ENCODE data around the gene NAV2.

NAV2 gene

DNA sequence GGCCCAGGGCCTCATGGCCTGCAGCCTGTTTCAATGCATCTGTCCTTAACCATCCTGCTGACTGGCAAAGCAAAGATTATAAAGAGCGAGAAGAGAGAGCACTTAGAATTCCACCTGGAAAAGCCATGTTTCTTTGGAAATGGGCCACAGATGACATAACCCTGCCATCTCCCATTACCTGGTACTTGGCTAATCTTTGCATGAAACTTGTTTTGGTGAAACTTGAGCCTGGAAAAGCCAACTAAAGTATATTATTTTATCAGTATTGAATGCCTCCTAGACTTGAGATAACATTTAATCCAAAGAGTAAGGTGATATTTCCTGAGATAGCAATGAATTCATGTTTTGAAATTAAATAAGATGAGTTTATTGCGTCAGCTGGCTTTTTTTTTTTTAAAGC, 72.6 kb downstream of the NAV2 start:
- DNase-seq = no peak

GRCh38 chr11:19786644-19787043, 74.0 kb downstream of the NAV2 start:
- DNase-seq = no peak

DNA sequence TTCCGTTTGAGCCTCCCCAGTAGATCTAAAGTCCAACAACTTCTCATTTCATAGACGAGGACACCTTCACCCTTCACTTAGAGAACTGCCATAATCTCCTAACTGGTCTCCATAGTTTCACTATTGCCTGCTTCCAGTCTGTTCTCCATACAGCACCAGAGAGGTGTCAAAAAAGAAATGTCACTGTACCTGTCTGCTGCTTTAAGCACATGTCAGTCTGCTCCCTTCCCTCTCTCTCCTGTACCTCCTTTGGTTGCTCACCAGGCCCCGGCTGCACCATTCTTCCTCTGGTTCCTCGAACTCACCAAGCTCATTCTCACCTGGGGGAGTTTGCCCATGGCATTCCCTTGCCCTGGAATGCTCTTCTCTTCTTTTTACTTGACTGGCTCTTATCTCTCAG, 75.8 kb downstream of the NAV2 start:
- DNase-seq = no peak

GRCh38 chr11:19789245-19789644, 76.6 kb downstream of the NAV2 start:
- DNase-seq = no peak

- no peak for DNase-seq
Observed at GRCh38 chr11:19789835-19790710, 77.4 kb downstream of the NAV2 start.

DNA sequence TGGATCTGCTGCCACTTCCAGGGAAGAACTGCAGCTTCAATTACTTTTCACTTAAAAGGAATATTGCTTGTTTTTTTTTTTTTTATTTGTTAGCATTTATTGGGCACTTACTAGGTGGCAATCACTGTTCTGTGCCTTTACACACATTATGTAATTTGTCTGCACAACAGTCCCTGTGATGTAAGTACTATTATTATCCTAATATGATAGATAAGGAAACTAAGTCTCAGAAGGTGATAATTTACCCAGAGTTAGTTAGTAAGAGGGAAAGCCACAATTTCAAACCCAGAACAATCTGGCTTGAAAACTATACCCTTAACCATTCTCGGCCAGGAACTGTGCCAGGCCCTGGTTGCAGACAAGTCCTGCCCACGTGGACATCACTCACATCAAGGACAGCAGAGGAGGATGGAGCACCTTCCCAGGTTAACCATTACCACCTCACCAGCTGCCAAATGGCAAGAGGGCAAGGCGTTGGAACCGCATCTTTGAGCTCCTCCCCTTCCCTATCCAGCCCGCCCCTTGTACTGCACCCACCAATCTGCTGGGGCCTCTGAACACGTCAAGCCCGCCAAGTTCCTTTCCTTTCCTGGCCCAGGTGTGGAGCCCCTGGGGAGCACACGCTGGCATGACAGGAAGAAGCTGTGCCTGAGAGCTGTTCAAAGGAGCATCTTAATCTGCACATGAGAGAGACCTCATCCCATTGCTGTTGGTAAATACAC, 78.4 kb downstream of the NAV2 start:
- no peak for DNase-seq

GRCh38 chr11:19792510-19792909, 79.9 kb downstream of the NAV2 start:
- no peak for DNase-seq

DNA sequence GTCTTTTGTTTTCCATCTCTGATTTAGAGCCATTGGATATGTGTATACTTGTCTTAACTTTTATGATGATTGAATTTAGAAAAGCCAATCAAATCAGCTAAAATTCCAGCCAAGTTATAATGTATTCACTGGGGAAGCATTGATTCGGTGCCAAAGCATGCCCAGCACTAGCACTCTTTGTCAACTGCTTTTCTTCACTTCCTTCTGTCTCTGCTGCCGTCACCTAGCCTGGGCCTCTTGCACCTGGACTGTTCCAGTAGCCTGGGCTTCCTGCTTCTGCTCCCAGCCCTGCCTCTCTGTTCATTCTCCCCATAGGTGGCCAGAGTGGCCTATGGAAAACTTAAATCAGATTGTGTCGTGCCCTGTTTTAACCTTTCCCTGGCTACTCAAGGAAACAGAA, 80.7 kb downstream of the NAV2 start:
- no peak for DNase-seq

DNA sequence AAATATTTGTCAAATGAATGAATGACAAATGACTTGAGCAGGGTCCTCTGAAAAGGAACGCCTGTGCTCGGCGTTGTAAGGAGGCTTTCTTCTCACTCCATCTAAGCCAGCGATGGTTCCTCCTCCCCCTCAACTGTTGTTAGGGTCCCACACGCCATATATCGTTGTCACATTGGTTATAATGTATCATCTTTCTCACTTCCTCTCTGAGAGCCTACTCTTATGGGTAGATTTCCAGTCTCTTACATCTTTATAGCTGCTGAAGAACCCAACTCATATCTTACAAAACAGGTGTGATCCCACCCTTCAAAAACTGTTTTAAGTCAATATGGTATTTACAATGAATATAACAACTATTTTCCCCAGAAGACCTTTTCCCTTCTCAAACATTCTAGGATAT, 81.5 kb downstream of the NAV2 start:
- DNase-seq = no peak

DNA sequence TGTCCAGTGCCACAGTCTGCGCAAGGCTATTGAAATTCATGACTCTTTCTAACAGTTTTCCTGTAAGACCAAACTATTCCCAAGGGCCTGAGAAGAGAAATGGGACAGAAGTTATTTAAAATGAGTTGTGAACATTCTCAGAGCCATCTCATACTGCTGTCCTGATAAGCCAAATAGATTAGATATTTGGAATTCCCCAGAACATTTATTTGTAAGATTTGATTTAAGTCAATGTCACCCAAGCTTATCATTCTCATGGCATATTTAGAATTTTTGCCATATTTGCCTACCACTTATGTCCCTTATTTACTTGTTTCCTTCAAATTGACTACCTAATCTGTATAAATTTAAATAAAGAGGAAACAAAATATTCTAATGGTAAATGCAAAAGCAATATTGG, 82.4 kb downstream of the NAV2 start:
- no peak for DNase-seq

GRCh38 chr11:19800162-19800561, 87.5 kb downstream of the NAV2 start:
- no peak for DNase-seq

DNA sequence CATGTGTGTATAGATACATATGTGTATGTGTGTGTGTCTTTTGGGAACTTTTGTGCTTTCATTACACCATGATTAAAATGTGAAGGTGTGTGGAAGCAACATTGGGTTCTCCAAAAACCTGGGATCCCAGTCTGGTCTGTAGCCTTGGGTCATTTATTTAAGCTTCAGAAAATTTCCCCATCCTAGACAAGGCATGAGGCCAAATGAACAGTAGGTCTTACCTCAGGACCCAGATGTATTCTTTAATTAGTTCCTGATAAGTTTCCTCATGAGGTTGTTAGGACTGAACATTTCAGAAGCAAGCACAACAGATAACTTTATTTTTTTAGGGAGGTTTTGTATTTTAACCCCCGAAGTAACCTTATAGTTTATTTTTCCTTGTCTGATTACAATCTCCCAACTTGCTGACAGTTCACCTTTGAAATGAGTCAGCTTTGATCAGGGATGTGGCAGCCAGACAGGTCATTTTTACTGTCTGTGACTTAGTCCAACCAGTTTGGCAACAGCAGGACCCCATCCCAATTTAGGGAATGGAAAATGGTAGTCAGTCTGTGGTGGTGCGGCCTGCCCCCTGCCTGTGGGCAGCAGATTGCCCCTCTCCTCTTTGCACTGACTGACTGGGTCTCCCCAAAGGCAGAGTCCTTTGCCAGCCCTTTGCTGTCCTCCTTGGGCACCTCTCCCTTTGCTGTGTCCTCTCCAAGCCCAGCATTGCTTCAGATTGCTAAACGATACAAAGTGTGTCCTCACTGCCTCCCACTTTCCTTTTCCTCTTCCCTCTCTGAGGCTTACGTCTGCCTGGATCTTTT, 88.3 kb downstream of the NAV2 start:
- no peak for DNase-seq

GRCh38 chr11:19802773-19803293, 90.2 kb downstream of the NAV2 start:
- no peak for DNase-seq

DNA sequence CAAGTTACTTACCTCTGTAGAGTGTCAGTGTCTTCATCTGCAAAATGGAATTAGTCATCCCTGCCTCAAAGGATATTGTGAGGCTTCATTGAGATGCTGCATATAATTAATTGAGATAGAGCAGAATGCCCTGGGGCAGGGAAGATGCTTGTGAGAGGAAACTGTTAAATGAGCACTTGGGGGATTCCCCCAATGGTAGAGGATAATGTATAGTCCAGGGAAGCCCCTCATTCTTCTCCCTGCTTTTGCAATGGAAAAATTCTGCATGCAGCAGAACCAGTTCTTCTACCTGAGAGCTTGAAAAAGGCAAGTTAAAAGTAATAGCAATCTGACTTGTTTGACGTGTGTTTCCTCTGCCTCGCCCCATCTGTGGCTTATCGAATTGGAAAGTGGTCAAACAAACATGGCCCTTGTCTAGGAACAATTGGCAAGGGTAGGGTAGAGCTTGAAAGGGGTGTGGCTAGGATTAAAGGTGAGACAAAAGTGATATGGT, 90.9 kb downstream of the NAV2 start:
- no peak for DNase-seq

- no peak for DNase-seq
Observed at GRCh38 chr11:19805376-19805775, 92.7 kb downstream of the NAV2 start.

- no peak for DNase-seq
Observed at GRCh38 chr11:19805827-19806226, 93.2 kb downstream of the NAV2 start.

DNA sequence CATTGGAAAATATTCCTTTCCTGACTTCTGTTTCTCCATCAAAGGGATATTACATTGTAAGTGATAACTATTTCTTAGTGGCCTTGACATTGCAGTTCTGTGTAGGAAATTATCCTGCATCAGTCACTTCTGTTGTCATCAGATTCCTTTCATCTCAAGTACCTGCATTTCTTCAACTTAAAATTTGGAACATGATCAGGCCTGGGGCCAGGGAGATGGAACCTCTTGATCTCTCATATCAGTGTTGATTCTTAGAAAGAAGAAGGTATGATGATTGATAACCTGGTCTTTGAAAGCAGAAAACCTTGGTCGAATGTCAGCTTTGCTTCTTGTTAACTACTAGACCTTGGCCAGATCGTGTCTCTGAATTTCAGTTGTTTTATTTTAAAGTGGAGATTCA, 93.6 kb downstream of the NAV2 start:
- DNase-seq = no peak

GRCh38 chr11:19808076-19808911, 95.7 kb downstream of the NAV2 start:
- DNase-seq = no peak

- no peak for DNase-seq
Observed at GRCh38 chr11:19810852-19811251, 98.2 kb downstream of the NAV2 start.

DNA sequence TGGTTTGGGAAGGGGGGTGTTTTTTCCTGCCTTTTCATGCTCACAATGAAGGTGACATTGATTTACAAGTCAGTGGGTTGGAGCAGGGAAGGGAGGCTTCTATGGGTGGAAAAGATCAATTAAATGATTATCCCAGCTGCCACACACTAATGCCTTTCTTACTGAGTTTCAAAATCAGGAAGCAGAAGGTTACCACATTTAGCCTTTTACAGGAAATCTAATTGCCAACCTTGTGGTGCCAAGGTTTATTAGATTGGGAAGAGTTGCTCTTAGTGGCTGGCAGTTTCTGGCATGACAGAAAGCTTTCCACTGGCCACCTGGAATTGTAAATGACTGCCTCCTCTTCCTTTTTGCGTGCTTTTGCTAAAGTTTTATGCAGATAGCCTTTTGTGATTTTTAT, 98.7 kb downstream of the NAV2 start:
- no peak for DNase-seq

- DNase-seq = no peak
Observed at GRCh38 chr11:19812096-19812495, 99.5 kb downstream of the NAV2 start.

DNA sequence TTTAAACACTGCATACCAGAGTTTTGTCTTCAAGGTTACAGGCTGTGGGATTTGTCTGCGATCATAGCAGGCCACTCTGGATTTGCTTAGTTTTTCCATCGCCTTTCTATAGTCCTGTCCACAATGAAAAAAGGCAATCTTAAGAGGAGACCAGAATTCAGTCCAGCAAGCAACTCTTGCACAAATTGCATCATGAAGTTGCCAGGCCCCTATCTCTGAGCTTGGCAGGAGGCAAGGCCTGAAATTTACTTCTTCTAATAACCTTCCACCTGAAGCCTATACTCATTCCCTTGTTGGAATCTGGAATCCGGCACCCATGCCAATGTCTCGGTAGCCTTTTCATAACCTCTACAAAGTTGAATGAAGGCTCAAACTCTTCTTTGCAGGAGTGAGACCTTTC, 100.1 kb downstream of the NAV2 start:
- no peak for DNase-seq

Measured in NCI-H524 treated with DMSO at 0.1 percent for 48 hours (cell line).